A549 (cell line): Measurements from ENCODE around the gene LAMA3. TPM values are rescaled to one million over a fixed set of nuclear protein-coding genes. Genes with fewer than 3 reads are reported as not detected.

Experiments used
- ATAC-seq, 2 experiments: fragments of 200-7000 bp in 1 of 2; fragments of >200 bp in 1 of 2; cut with Nextera tagmentation in 1 of 2; cut with Tn5 transposase in 1 of 2; 3 replicates each; pipeline versions ENCODE4 v1.8.0 to v1.9.1; 2018 to 2020; ENCODE audit warnings: mild to moderate bottlenecking in 1 of 2, moderate library complexity in 1 of 2
- CTCF ChIA-PET: fragments of 300-600 bp; sonication (Branson Sonifier 250); formaldehyde crosslinking; extraction: SDS; loops from one replicate; lab custom pipeline; 2021; ENCODE audit warnings: antibody characterized with exemption, inconsistent platforms; lab: Yijun Ruan, JAX
- POLR2A ChIA-PET: fragments of 350-600 bp; formaldehyde crosslinking; extraction: SDS; loops from one replicate; lab custom pipeline; 2021; ENCODE audit warnings: antibody characterized with exemption, inconsistent platforms; lab: Yijun Ruan, JAX
- DNase-seq, 2 experiments: peaks; one replicate each; pipeline versions ENCODE4 v3.0.0 to v3.0.0-alpha.2; 2011 to 2016; ENCODE audit warnings: low read depth in 1 of 2, low spot score in 1 of 2
- FAIRE-seq: peaks from 2 replicates; lab custom pipeline; 2011; peaks lifted over from hg19 to GRCh38; lab: Jason Lieb, UNC
- H3K27ac ChIP-seq, 2 experiments: fragments of >200 bp; sonication (Bioruptor Twin); formaldehyde crosslinking; 3 replicates each; pipeline ENCODE4 v1.5.1; 2016 to 2017
- H3K4me1 ChIP-seq: fragments of >200 bp; sonication (Bioruptor Twin); formaldehyde crosslinking; 3 replicates; pipeline ENCODE4 v1.6.1; 2016
- H3K4me2 ChIP-seq: fragments of >200 bp; sonication (Bioruptor Twin); formaldehyde crosslinking; 3 replicates; pipeline ENCODE4 v1.6.1; 2016
- H3K4me3 ChIP-seq: fragments of >200 bp; sonication (Bioruptor Twin); formaldehyde crosslinking; 3 replicates; pipeline ENCODE4 v1.5.1; 2016
- H3K9me3 ChIP-seq: fragments of >200 bp; sonication (Bioruptor Twin); formaldehyde crosslinking; 3 replicates; pipeline ENCODE4 v1.6.1; 2016
- CBX8 ChIP-seq: fragments of 200-600 bp; sonication (generic); IDR thresholded peaks from 2 replicates; pipeline ENCODE4 v1.6.1; 2016
- CHD4 ChIP-seq: fragments of 200-600 bp; sonication (generic); IDR thresholded peaks from 2 replicates; pipeline ENCODE4 v1.6.1; 2016; ENCODE audit warnings: antibody characterized with exemption, mild to moderate bottlenecking, borderline replicate concordance
- EHF ChIP-seq: fragments of 250-450 bp; sonication (Bioruptor Pico); IDR thresholded peaks from 2 replicates; pipeline ENCODE4 v1.5.0; 2020; ENCODE audit warnings: mild to moderate bottlenecking
- EHMT2 ChIP-seq: fragments of 200-600 bp; sonication (generic); IDR thresholded peaks from 2 replicates; pipeline ENCODE4 v1.6.1; 2016; ENCODE audit warnings: antibody characterized with exemption, low read depth, mild to moderate bottlenecking, moderate library complexity
- EP300 ChIP-seq, 2 experiments: fragments of >200 bp; sonication (Bioruptor Twin); formaldehyde crosslinking; IDR thresholded peaks; 2 replicates in 1 of 2; 3 replicates in 1 of 2; pipeline ENCODE4 v1.6.1; 2016 to 2017
- FOSL2 ChIP-seq, 2 experiments: fragments of 450-650 bp in 1 of 2; fragments of >200 bp in 1 of 2; sonication (Bioruptor Twin) in 1 of 2; formaldehyde crosslinking; IDR thresholded peaks; 2 replicates each; pipeline versions ENCODE4 v1.5.0 to v1.6.1; 2016 to 2020; ENCODE audit warnings: mild to moderate bottlenecking in 1 of 2, moderate library complexity in 1 of 2
- HES2 ChIP-seq: fragments of >200 bp; sonication (Bioruptor Twin); formaldehyde crosslinking; IDR thresholded peaks from 2 replicates; pipeline ENCODE4 v1.6.1; 2016
- HEYL ChIP-seq: fragments of 250-450 bp; sonication (Bioruptor Pico); IDR thresholded peaks from 2 replicates; pipeline ENCODE4 v1.8.0; 2021; ENCODE audit warnings: mild to moderate bottlenecking, moderate library complexity
- HMGXB4 ChIP-seq: fragments of 250-450 bp; sonication (Bioruptor Pico); IDR thresholded peaks from 2 replicates; pipeline ENCODE4 v1.5.0; 2021; ENCODE audit warnings: mild to moderate bottlenecking, moderate library complexity, borderline replicate concordance
- HOXA7 ChIP-seq: fragments of 250-450 bp; sonication (Bioruptor Pico); IDR thresholded peaks from 2 replicates; pipeline ENCODE4 v1.5.0; 2020; ENCODE audit warnings: mild to moderate bottlenecking, moderate library complexity
- KDM5A ChIP-seq: fragments of 200-600 bp; sonication (generic); IDR thresholded peaks from 2 replicates; pipeline ENCODE4 v1.6.1; 2016; ENCODE audit warnings: antibody characterized with exemption, mild to moderate bottlenecking
- MAZ ChIP-seq: fragments of 150-350 bp; IDR thresholded peaks from 2 replicates; pipeline ENCODE4 v1.6.1; 2014; ENCODE audit warnings: antibody characterized with exemption, low read depth, low read length, borderline replicate concordance
- MYC ChIP-seq: IDR thresholded peaks from 2 replicates; pipeline ENCODE4 v1.6.1; 2012; ENCODE audit warnings: mild to moderate bottlenecking, inconsistent platforms, low read length, improper control_type of control experiment, borderline replicate concordance
- PHF8 ChIP-seq: fragments of 200-600 bp; sonication (generic); IDR thresholded peaks from 2 replicates; pipeline ENCODE4 v1.6.1; 2016; ENCODE audit warnings: low read depth, mild to moderate bottlenecking, antibody characterized with exemption, moderate library complexity, borderline replicate concordance
- POLR2A ChIP-seq: IDR thresholded peaks from 2 replicates; pipeline ENCODE4 v1.6.1; 2012; ENCODE audit warnings: mild to moderate bottlenecking, low read length
- RAD21 ChIP-seq, 2 experiments: fragments of >200 bp in 1 of 2; sonication (Bioruptor Twin) in 1 of 2; formaldehyde crosslinking in 1 of 2; IDR thresholded peaks in 1 of 2; conservative IDR thresholded peaks in 1 of 2; 2 replicates in 1 of 2; 3 replicates in 1 of 2; pipeline ENCODE4 v1.6.1; 2012 to 2018; ENCODE audit warnings: inconsistent platforms in 1 of 2
- RARB ChIP-seq: fragments of 250-450 bp; sonication (Bioruptor Pico); IDR thresholded peaks from 2 replicates; pipeline ENCODE4 v1.8.0; 2021; ENCODE audit warnings: mild to moderate bottlenecking, moderate library complexity
- REST ChIP-seq: fragments of 200-600 bp; sonication (generic); IDR thresholded peaks from 2 replicates; pipeline ENCODE4 v1.6.1; 2016; ENCODE audit warnings: antibody characterized with exemption, mild to moderate bottlenecking, moderate library complexity
- SREBF2 ChIP-seq: fragments of 450-650 bp; IDR thresholded peaks from 2 replicates; pipeline ENCODE4 v1.6.1; 2014; ENCODE audit warnings: mild to moderate bottlenecking, moderate library complexity
- TFCP2L1 ChIP-seq: fragments of 250-450 bp; sonication (Bioruptor Pico); IDR thresholded peaks from 2 replicates; pipeline ENCODE4 v1.5.0; 2021; ENCODE audit warnings: mild to moderate bottlenecking
- USF2 ChIP-seq: fragments of 450-650 bp; IDR thresholded peaks from 2 replicates; pipeline ENCODE4 v1.6.1; 2014; ENCODE audit warnings: antibody characterized with exemption
- ZC3H11A ChIP-seq: fragments of 450-650 bp; IDR thresholded peaks from 2 replicates; pipeline ENCODE4 v1.6.1; 2014; ENCODE audit warnings: antibody characterized with exemption, mild to moderate bottlenecking
- WGBS: methylation state at CpG from one replicate; pipeline ENCODE4 v1.1.6; 2017; ENCODE audit errors: missing lambda C conversion rate; 5-methylcytosine and 5-hydroxymethylcytosine counted together
- polyA plus RNA-seq, 4 experiments: library from polyadenylated mRNA; depleted of rRNA in 3 of 4; stranded (reverse); fragments of >200 nt; fragmentation: RNase III in 1 of 4; extraction: RNeasy Plus Mini Kit Qiagen cat#74134 plus additional on column Dnase treatment in 1 of 4; gene quantifications; 2 replicates in 3 of 4; 3 replicates in 1 of 4; pipeline ENCODE4 v1.2.3, GENCODE V29; 2011 to 2017
- TF ChIP-seq, protein P1 (sequence below): fragments of >200 bp; sonication (Bioruptor Twin); formaldehyde crosslinking; IDR thresholded peaks from 3 replicates; pipeline ENCODE4 v1.5.1; 2016
- TF ChIP-seq, protein P2 (sequence below): fragments of 150-350 bp; IDR thresholded peaks from 2 replicates; pipeline ENCODE4 v1.6.1; 2014; ENCODE audit warnings: low read depth, mild to moderate bottlenecking, low read length

The LAMA3 gene
- polyA plus RNA-seq, 2 of the 4 experiments (the other 2 are of a cell fraction), result 18.2 to 31.0 TPM

GRCh38 chr18:23693846-23694245 lies 4.6 kb downstream of the LAMA3 start (continued):
- no peak for TF ChIP-seq REST

- ATAC-seq (peak; percentile 49 to 52), FAIRE-seq (no peak), DNase-seq (no peak)
- WGBS, result 75% methylated on average over 4 of the region's 4 CpGs
- Histone ChIP-seq H3K27ac (peak overlapping the region; percentile 80 to 88), H3K4me2 (peak overlapping the region; percentile 68), H3K4me1 (peaks cover 56% of the 10 kb centered on the region), H3K4me3 (no peak overlapping the region), H3K9me3 (0 out of 3 replicates have a peak, but pooled peaks cover 4% of the 10 kb centered on the region)
- TF ChIP-seq RARB (CRISPR knock-in tag) (no peak), USF2 (no peak), PHF8 (no peak), ZC3H11A (no peak), HOXA7 (no peak), EHF (CRISPR knock-in tag) (no peak), EP300 (IDR thresholded peaks at IDR 0.05) (no peak), CHD4 (no peak), MAZ (no peak), TFCP2L1 (CRISPR knock-in tag) (no peak), HEYL (CRISPR knock-in tag) (no peak), MYC (no peak), SREBF2 (no peak)
- TF ChIP-seq, protein P1, sequence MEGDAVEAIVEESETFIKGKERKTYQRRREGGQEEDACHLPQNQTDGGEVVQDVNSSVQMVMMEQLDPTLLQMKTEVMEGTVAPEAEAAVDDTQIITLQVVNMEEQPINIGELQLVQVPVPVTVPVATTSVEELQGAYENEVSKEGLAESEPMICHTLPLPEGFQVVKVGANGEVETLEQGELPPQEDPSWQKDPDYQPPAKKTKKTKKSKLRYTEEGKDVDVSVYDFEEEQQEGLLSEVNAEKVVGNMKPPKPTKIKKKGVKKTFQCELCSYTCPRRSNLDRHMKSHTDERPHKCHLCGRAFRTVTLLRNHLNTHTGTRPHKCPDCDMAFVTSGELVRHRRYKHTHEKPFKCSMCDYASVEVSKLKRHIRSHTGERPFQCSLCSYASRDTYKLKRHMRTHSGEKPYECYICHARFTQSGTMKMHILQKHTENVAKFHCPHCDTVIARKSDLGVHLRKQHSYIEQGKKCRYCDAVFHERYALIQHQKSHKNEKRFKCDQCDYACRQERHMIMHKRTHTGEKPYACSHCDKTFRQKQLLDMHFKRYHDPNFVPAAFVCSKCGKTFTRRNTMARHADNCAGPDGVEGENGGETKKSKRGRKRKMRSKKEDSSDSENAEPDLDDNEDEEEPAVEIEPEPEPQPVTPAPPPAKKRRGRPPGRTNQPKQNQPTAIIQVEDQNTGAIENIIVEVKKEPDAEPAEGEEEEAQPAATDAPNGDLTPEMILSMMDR, result no peak
- POLR2A ChIA-PET, result interaction anchor here (1.0 kb wide), 1 partner anchor 10 kb away, joined by 3 read pairs; no protein-coding TSS in a partner anchor
- CTCF ChIA-PET, result interaction anchor here (0.6 to 5.9 kb wide), 7 partner anchors 8 to 317 kb away, joined by 3 to 47 read pairs (median 4); partner anchors contain the start of gene NPC1
These were observed 5.6 kb downstream of the LAMA3 start for GRCh38 chr18:23694637-23695430.

- DNase-seq (no peak), FAIRE-seq (no peak), ATAC-seq (no peak)
- TF ChIP-seq, protein P2, sequence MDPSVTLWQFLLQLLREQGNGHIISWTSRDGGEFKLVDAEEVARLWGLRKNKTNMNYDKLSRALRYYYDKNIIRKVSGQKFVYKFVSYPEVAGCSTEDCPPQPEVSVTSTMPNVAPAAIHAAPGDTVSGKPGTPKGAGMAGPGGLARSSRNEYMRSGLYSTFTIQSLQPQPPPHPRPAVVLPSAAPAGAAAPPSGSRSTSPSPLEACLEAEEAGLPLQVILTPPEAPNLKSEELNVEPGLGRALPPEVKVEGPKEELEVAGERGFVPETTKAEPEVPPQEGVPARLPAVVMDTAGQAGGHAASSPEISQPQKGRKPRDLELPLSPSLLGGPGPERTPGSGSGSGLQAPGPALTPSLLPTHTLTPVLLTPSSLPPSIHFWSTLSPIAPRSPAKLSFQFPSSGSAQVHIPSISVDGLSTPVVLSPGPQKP, result no peak
- TF ChIP-seq POLR2A, result no peak
- TF ChIP-seq FOSL2 (IDR thresholded peaks at IDR 0.05), result no peak
- no peak for TF ChIP-seq FOSL2 (CRISPR knock-in tag; IDR thresholded peaks at IDR 0.05)
- TF ChIP-seq HMGXB4 (CRISPR knock-in tag), result no peak
- no peak for TF ChIP-seq EHMT2
- no peak for TF ChIP-seq CHD4
- TF ChIP-seq HES2, result no peak
- no peak for TF ChIP-seq CBX8
- no peak for TF ChIP-seq KDM5A
- no peak for TF ChIP-seq RAD21 (conservative IDR thresholded peaks at IDR 0.05 in 1 of 2, IDR thresholded peaks at IDR 0.05 in 1 of 2)
- TF ChIP-seq TFCP2L1 (CRISPR knock-in tag), result no peak
- Histone ChIP-seq H3K9me3 (no peaks in the 10 kb centered on the region), H3K4me1 (peaks cover 40% of the 10 kb centered on the region), H3K27ac (peak overlapping the region in 1 of 2 experiments; percentile 16; a peak in 1 of 6 replicates), H3K4me3 (no peak overlapping the region), H3K4me2 (no peak overlapping the region)
- WGBS, result 50% methylated on average over 2 of the region's 2 CpGs
- ChIA-PET CTCF (interaction anchor here (1.0 to 6.8 kb wide), 5 partner anchors 8 to 185 kb away, joined by 3 to 89 read pairs (median 47); no protein-coding TSS in a partner anchor), POLR2A (no interaction called here)
These were observed 11.8 kb downstream of the LAMA3 start for GRCh38 chr18:23701017-23701416.
